Astrocyte (in vitro differentiated cells and primary cell): ENCODE data around the gene DENND1C. TPM values are rescaled to one million over a fixed set of nuclear protein-coding genes. Genes with fewer than 3 reads are reported as not detected.

ENCODE experiments used
- DNase-seq: peaks from one replicate; pipeline ENCODE4 v3.0.0-alpha.2; 2010; ENCODE audit warnings: low read depth
- FAIRE-seq: peaks from 2 replicates; lab custom pipeline; 2011; peaks lifted over from hg19 to GRCh38; lab: Jason Lieb, UNC
- H2AFZ ChIP-seq: 2 replicates; pipeline ENCODE4 v1.6.0; 2012; ENCODE audit warnings: low read depth, low read length, inconsistent platforms
- H3K27ac ChIP-seq: 2 replicates; pipeline ENCODE4 v1.5.1; 2011; ENCODE audit warnings: low read depth, low read length, inconsistent platforms
- H3K27me3 ChIP-seq: 2 replicates; pipeline ENCODE4 v1.6.0; 2011; ENCODE audit warnings: low read length, inconsistent platforms; ENCODE audit not compliant: insufficient read depth
- H3K36me3 ChIP-seq: 2 replicates; pipeline ENCODE4 v1.5.1; 2011; ENCODE audit warnings: low read length, inconsistent platforms; ENCODE audit not compliant: insufficient read depth
- H3K4me1 ChIP-seq: 2 replicates; pipeline ENCODE4 v1.5.1; 2011; ENCODE audit warnings: low read length, inconsistent platforms; ENCODE audit not compliant: insufficient read depth
- H3K4me2 ChIP-seq: 2 replicates; pipeline ENCODE4 v1.6.0; 2012; ENCODE audit warnings: low read length, inconsistent platforms
- H3K4me3 ChIP-seq: 2 replicates; pipeline ENCODE4 v1.5.1; 2011; ENCODE audit warnings: low read depth, mild to moderate bottlenecking, low read length, inconsistent platforms; ENCODE audit not compliant: insufficient read depth
- H3K79me2 ChIP-seq: 2 replicates; pipeline ENCODE4 v1.6.0; 2012; ENCODE audit warnings: mild to moderate bottlenecking, low read length, inconsistent platforms; ENCODE audit not compliant: insufficient read depth
- H3K9ac ChIP-seq: 2 replicates; pipeline ENCODE4 v1.6.0; 2012; ENCODE audit warnings: mild to moderate bottlenecking, low read length, inconsistent platforms
- H3K9me3 ChIP-seq: 2 replicates; pipeline ENCODE4 v1.5.1; 2012; ENCODE audit warnings: low read depth, mild to moderate bottlenecking, low read length, inconsistent platforms; ENCODE audit not compliant: insufficient read depth
- H4K20me1 ChIP-seq: 2 replicates; pipeline ENCODE4 v1.6.0; 2012; ENCODE audit warnings: low read length, inconsistent platforms; ENCODE audit not compliant: insufficient read depth
- H3K27ac Mint-ChIP-seq: one replicate; pipeline ENCODE4 v1.8.0; 2021; ENCODE audit warnings: mild to moderate bottlenecking, mixed read lengths; ENCODE audit not compliant: unreplicated experiment
- H3K27me3 Mint-ChIP-seq: one replicate; pipeline ENCODE4 v1.8.0; 2021; ENCODE audit warnings: low read depth, mixed read lengths; ENCODE audit not compliant: unreplicated experiment
- H3K36me3 Mint-ChIP-seq: one replicate; pipeline ENCODE4 v1.8.0; 2021; ENCODE audit warnings: low read depth, mixed read lengths; ENCODE audit not compliant: unreplicated experiment
- H3K4me1 Mint-ChIP-seq: one replicate; pipeline ENCODE4 v1.8.0; 2021; ENCODE audit warnings: low read depth, mixed read lengths; ENCODE audit not compliant: unreplicated experiment
- H3K4me3 Mint-ChIP-seq: one replicate; pipeline ENCODE4 v1.8.0; 2021; ENCODE audit warnings: mild to moderate bottlenecking, moderate library complexity, mixed read lengths; ENCODE audit not compliant: unreplicated experiment
- H3K9me3 Mint-ChIP-seq: one replicate; pipeline ENCODE4 v1.8.0; 2021; ENCODE audit warnings: mild to moderate bottlenecking, mixed read lengths; ENCODE audit not compliant: unreplicated experiment
- EZH2 ChIP-seq: IDR thresholded peaks from 2 replicates; pipeline ENCODE4 v1.6.1; 2012; ENCODE audit warnings: mild to moderate bottlenecking, low read length, inconsistent platforms; ENCODE audit not compliant: insufficient read depth
- total RNA-seq: library from RNA; stranded (reverse); gene quantifications from 2 replicates; pipeline ENCODE4 v1.2.1, GENCODE V29; 2021
- TF ChIP-seq, protein P1 (sequence below): IDR thresholded peaks from 2 replicates; pipeline ENCODE4 v1.5.1; 2011; ENCODE audit warnings: low read depth, mild to moderate bottlenecking, inconsistent platforms, low read length, moderate library complexity; ENCODE audit not compliant: insufficient read depth

The DENND1C gene
- total RNA-seq, 1 donor from 2014 or later = not detected

DNA sequence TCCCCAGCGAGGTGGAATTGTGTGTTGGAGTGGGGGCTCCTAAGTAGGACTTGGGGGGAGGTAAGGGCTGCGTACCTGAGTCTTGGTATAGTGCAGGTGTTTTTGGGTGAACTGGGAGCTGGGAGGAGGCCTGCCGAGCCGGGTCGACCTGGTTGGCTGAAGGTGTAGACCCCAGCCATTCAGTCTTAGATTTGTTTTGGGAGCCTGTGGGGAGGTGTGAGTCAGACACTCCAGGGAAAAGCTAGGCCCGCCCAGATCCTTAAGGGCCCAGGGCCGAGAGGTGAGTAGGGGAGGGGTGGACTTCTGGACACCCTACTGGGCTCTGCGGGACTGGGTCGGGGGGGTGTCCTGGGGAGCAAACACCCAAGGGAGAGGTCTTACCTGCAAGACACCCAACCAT is 16.6 kb downstream of the DENND1C start:
- H3K4me1 ChIP-seq = no peaks in the 10 kb centered on the region
- Mint-ChIP-seq H3K36me3 (no peaks in the 10 kb centered on the region), H3K4me1 (no peaks in the 10 kb centered on the region), H3K27me3 (peaks cover 29% of the 10 kb centered on the region), H3K4me3 (peak overlapping the region; percentile 65), H3K27ac (no peak overlapping the region), H3K9me3 (no peaks in the 10 kb centered on the region)
- no peak overlapping the region for H3K4me2 ChIP-seq
- peaks cover 17% of the 10 kb centered on the region for H3K27me3 ChIP-seq
- H3K27ac ChIP-seq = no peak overlapping the region
- TF ChIP-seq, protein P1, sequence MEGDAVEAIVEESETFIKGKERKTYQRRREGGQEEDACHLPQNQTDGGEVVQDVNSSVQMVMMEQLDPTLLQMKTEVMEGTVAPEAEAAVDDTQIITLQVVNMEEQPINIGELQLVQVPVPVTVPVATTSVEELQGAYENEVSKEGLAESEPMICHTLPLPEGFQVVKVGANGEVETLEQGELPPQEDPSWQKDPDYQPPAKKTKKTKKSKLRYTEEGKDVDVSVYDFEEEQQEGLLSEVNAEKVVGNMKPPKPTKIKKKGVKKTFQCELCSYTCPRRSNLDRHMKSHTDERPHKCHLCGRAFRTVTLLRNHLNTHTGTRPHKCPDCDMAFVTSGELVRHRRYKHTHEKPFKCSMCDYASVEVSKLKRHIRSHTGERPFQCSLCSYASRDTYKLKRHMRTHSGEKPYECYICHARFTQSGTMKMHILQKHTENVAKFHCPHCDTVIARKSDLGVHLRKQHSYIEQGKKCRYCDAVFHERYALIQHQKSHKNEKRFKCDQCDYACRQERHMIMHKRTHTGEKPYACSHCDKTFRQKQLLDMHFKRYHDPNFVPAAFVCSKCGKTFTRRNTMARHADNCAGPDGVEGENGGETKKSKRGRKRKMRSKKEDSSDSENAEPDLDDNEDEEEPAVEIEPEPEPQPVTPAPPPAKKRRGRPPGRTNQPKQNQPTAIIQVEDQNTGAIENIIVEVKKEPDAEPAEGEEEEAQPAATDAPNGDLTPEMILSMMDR = no peak
- TF ChIP-seq EZH2 = no peak
- H3K79me2 ChIP-seq = no peaks in the 10 kb centered on the region
- DNase-seq (no peak), FAIRE-seq (no peak)
- no peak overlapping the region for H3K4me3 ChIP-seq
- no peak overlapping the region for H2AFZ ChIP-seq
- H3K9ac ChIP-seq = no peak overlapping the region
- H4K20me1 ChIP-seq = no peaks in the 10 kb centered on the region
- H3K9me3 ChIP-seq = no peaks in the 10 kb centered on the region
- H3K36me3 ChIP-seq = no peaks in the 10 kb centered on the region

GRCh38 chr19:6464070-6464873 is 17.3 kb downstream of the DENND1C start, which contains the start of gene CRB3:
TSS of gene CRB3 (plus strand) at chr19:6464271. CDS start at chr19:6464702, 431 bp downstream.
- Histone ChIP-seq H3K4me2 (no peak within 1 kb of the TSS), H3K4me1 (peaks cover 6% of the 10 kb centered on the region), H3K27ac (no peak within 1 kb of the TSS), H2AFZ (no peak within 1 kb of the TSS), H3K27me3 (peaks cover 16% of the 10 kb centered on the region), H3K4me3 (no peak within 1 kb of the TSS), H3K79me2 (no peaks in the 10 kb centered on the region), H4K20me1 (no peaks in the 10 kb centered on the region), H3K9me3 (no peaks in the 10 kb centered on the region), H3K9ac (no peak within 1 kb of the TSS), H3K36me3 (no peaks in the 10 kb centered on the region)
- Mint-ChIP-seq H3K4me3 (peak within 1 kb of the TSS; percentile 65), H3K4me1 (no peaks in the 10 kb centered on the region), H3K9me3 (no peaks in the 10 kb centered on the region), H3K27me3 (peaks cover 28% of the 10 kb centered on the region), H3K27ac (no peak within 1 kb of the TSS), H3K36me3 (no peaks in the 10 kb centered on the region)
- DNase-seq (no peak), FAIRE-seq (no peak)
- TF ChIP-seq EZH2 = peak; percentile 74
- TF ChIP-seq, protein P1 = no peak
